Measurements from ENCODE around the gene SLC7A11. TPM values are rescaled to one million over a fixed set of nuclear protein-coding genes. Genes with fewer than 3 reads are reported as not detected.
A peak's percentile ranks its signal among the peaks of the same experiment; 100 is the strongest.

The SLC7A11 gene
- total and polyA plus RNA-seq, 10 of the 15 experiments (the other 5 are each of a cell fraction or from before 2014, with no cell fraction given) = 1.6 to 9.8 (median 3.5) TPM

DNA sequence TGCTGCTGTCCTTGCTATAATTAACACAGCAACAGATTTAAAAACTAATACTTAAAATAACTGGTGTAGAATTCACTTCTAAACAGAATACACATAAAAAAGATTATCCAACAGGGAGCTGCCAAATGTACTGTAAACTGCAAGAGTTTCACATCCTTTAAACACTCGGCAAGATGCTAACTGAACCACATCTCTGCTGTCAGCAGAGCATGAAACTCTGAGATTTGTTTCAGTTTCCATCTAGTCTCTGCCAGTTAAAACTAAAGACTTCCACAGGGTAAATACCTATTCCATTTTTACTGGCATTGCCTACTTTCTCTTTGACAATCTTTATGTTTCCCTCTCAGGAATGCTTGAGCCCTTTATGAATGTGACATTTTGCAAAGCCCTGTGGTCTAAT lies 127.7 kb downstream of the SLC7A11 start (continued):
- peak; percentile 36 to 51; a peak in 2 of 4 replicates for TF ChIP-seq IKZF2 (IDR thresholded peaks at IDR 0.05)
- no peak for TF ChIP-seq TCF7 (IDR thresholded peaks at IDR 0.05; ENCODE audit: borderline replicate concordance)
- 0 out of 2 replicates have a peak, but pooled peaks have one; percentile 25 for TF ChIP-seq BCL11A (IDR thresholded peaks at IDR 0.05; ENCODE audit: low read depth, low read length)
- peak; percentile 90 for TF ChIP-seq SPI1 (IDR thresholded peaks at IDR 0.05; ENCODE audit: borderline replicate concordance, insufficient read depth, low read depth, low read length)
- TF ChIP-seq ZNF217 (IDR thresholded peaks at IDR 0.05) = no peak
- peak; percentile 54; the same call in 1 of the 2 replicates for TF ChIP-seq PKNOX1 (IDR thresholded peaks at IDR 0.05)
